Progenitor cell of endocrine pancreas (in vitro differentiated cells): ENCODE measurements around the gene CYP4F2. TPM values are rescaled to one million over a fixed set of nuclear protein-coding genes. Genes with fewer than 3 reads are reported as not detected.
"Not testable (repeated sequence)": the region's sequence is repeated elsewhere in the genome, so short reads cannot be mapped to it uniquely, and the experiment has no call there.

Source experiments
- DNase-seq: peaks from one replicate; pipeline ENCODE4 v3.0.0; 2021; ENCODE audit warnings: low spot score; ENCODE audit not compliant: unreplicated experiment
- H3K27ac Mint-ChIP-seq: 2 replicates; pipeline ENCODE4 v1.8.0; 2021; ENCODE audit warnings: mild to moderate bottlenecking, moderate library complexity, mixed read lengths
- H3K27me3 Mint-ChIP-seq: 2 replicates; pipeline ENCODE4 v1.8.0; 2021; ENCODE audit warnings: mixed read lengths
- H3K36me3 Mint-ChIP-seq: 2 replicates; pipeline ENCODE4 v1.8.0; 2022; ENCODE audit warnings: mixed read lengths; ENCODE audit not compliant: insufficient read depth
- H3K4me1 Mint-ChIP-seq: 2 replicates; pipeline ENCODE4 v1.8.0; 2021; ENCODE audit warnings: low read depth, mixed read lengths
- H3K4me3 Mint-ChIP-seq: 2 replicates; pipeline ENCODE4 v1.8.0; 2021; ENCODE audit warnings: low read depth, mild to moderate bottlenecking, moderate library complexity, mixed read lengths
- H3K9me3 Mint-ChIP-seq: 2 replicates; pipeline ENCODE4 v1.8.0; 2021; ENCODE audit warnings: low read depth, mixed read lengths
- CTCF ChIP-seq: fragments of 200-600 bp; sonication (generic); IDR thresholded peaks from one replicate; pipeline ENCODE4 v1.5.0; 2021; ENCODE audit warnings: antibody characterized with exemption, mild to moderate bottlenecking; ENCODE audit not compliant: unreplicated experiment
- total RNA-seq: library from RNA; stranded (reverse); gene quantifications from 2 replicates; pipeline ENCODE4 v1.2.1, GENCODE V29; 2021

CYP4F2 gene
- total RNA-seq, 1 donor from 2014 or later, result not detected

- DNase-seq, result no peak
- Mint-ChIP-seq H3K27me3 (no peaks in the 10 kb centered on the region), H3K9me3 (peaks cover 31% of the 10 kb centered on the region), H3K36me3 (no peaks in the 10 kb centered on the region), H3K27ac (no peak overlapping the region), H3K4me3 (no peak overlapping the region), H3K4me1 (no peaks in the 10 kb centered on the region)
- TF ChIP-seq CTCF, result no peak
Measured at GRCh38 chr19:15936173-15936572, 38.3 kb upstream of the CYP4F2 start.

GRCh38 chr19:15935167-15935702 is 37.4 kb upstream of the CYP4F2 start:
- TF ChIP-seq CTCF, result no peak
- H3K4me3 Mint-ChIP-seq, result no peak overlapping the region
- H3K27me3 Mint-ChIP-seq, result no peaks in the 10 kb centered on the region
- peaks cover 28% of the 10 kb centered on the region for H3K9me3 Mint-ChIP-seq
- H3K4me1 Mint-ChIP-seq, result no peaks in the 10 kb centered on the region
- DNase-seq, result no peak
- H3K36me3 Mint-ChIP-seq, result no peaks in the 10 kb centered on the region
- no peak overlapping the region for H3K27ac Mint-ChIP-seq

GRCh38 chr19:15934332-15935078 is 36.6 kb upstream of the CYP4F2 start, which contains the start of gene CYP4F11:
CYP4F11 (minus strand) TSS chr19:15934529; CDS start chr19:15934408, 121 bp downstream.
- TF ChIP-seq CTCF, result no peak
- H3K9me3 Mint-ChIP-seq, result peaks cover 30% of the 10 kb centered on the region
- no peak within 1 kb of the TSS for H3K4me3 Mint-ChIP-seq
- no peaks in the 10 kb centered on the region for H3K27me3 Mint-ChIP-seq
- H3K4me1 Mint-ChIP-seq, result no peaks in the 10 kb centered on the region
- H3K36me3 Mint-ChIP-seq, result peaks cover 2% of the 10 kb centered on the region
- H3K27ac Mint-ChIP-seq, result no peak within 1 kb of the TSS
- DNase-seq, result no peak

GRCh38 chr19:15933761-15934331 is 36.0 kb upstream of the CYP4F2 start:
- H3K27me3 Mint-ChIP-seq, H3K27ac Mint-ChIP-seq, H3K4me3 Mint-ChIP-seq, H3K36me3 Mint-ChIP-seq, H3K4me1 Mint-ChIP-seq, DNase-seq: not testable (repeated sequence)
- H3K9me3 Mint-ChIP-seq, result peaks cover 36% of the 10 kb centered on the region

GRCh38 chr19:15928321-15928720 is 30.4 kb upstream of the CYP4F2 start:
- H3K4me1 Mint-ChIP-seq, result no peaks in the 10 kb centered on the region
- no peak for DNase-seq
- no peak for TF ChIP-seq CTCF
- H3K4me3 Mint-ChIP-seq, result no peak overlapping the region
- H3K27me3 Mint-ChIP-seq, result no peaks in the 10 kb centered on the region
- H3K36me3 Mint-ChIP-seq, result peaks cover 10% of the 10 kb centered on the region
- H3K9me3 Mint-ChIP-seq, result peaks cover 59% of the 10 kb centered on the region
- no peak overlapping the region for H3K27ac Mint-ChIP-seq
